NOMO-1 treated with dmso at 0.1 percent for 144 hours (cell line): ENCODE results near the gene RNF26.
A peak's percentile ranks its signal among the peaks of the same experiment; 100 is the strongest.

Experiments
- DNase-seq: peaks from one replicate; lab custom pipeline; 2025; ENCODE audit not compliant: unreplicated experiment; lab: John Stamatoyannopoulos, UW

The RNF26 gene

GRCh38 chr11:119350302-119350701 is 16.0 kb downstream of the RNF26 start:
- DNase-seq = no peak

GRCh38 chr11:119351232-119351631 is 16.9 kb downstream of the RNF26 start:
- DNase-seq = no peak

DNA sequence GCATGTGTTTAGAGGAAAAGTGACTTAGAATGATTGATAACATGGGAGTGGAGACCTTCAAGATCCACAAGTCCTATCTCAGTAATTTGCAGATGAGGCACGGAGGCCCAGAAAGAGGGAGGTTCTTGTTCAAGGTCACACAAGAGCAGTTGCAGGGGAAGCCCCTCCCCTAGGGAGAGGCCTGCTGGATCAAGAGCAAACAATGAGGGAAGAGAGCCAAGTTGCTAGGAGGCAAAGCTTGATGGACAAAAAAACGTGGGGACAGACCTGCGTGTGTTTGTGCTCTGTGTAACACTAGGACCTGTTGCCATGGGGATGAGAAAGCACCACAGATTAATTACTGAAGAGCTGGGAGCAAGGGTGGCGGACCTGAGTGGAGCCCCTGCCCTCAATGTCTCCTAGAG is 18.5 kb downstream of the RNF26 start:
- DNase-seq = no peak

GRCh38 chr11:119355091-119355843 is 20.9 kb downstream of the RNF26 start:
- DNase-seq = no peak

DNA sequence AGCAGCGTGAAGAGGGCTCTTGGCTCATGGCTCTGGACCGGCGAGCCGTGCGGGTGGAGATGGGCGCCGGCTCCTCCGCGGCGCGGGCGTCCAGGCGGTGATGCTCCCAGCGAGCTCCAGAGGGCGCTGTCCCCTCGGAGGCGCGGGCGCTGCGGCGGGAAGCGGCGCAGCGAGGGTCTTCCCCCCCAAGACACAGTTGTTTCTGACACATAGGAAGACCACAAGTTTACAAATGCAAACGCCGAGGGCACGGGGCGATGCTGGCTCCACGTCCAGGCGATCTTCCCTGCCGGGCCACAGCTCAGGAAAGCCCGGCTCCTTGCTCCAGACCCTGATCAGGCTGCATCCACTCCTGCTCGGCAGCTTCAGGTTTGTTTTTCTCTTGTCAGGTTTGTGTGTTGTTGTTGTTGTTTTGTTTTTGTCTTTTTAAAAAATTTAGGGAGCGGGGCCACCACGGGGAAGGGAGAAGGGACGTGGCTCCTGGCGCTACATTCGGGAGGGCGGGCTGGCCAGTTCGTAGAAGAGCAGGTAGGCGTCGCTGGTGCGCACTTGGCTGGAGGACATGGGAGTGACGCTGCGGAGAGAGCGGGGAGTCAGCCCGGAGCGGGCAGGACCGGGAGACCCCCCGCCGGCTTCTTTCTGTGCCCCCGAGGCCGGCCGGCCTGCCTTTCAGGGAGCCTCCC is 22.2 kb downstream of the RNF26 start:
- DNase-seq = peak; percentile 24

DNA sequence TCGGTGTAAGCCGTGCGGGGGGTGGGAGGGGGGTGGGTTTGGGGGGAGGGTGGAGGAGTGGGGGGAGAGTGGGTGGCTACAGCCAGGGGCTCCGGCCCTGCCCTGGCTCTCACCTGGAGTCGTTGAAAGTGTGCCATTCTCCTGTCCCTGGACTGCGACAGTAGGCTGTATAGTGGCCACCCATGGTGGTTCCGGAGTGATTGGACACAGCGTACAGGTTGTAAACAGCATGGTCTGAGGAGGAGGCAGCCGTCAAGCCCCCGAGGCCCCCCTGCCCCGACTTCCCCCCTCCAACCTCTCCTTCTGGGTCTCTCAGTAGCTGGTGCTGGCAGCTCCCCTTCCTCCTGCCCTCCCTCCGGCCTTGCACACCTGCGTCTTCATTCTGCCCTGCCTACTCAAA is 22.7 kb downstream of the RNF26 start:
- no peak for DNase-seq

GRCh38 chr11:119359365-119360214 is 25.3 kb downstream of the RNF26 start:
- peak; percentile 34 for DNase-seq

- DNase-seq = peak; percentile 68
Observed at GRCh38 chr11:119361056-119361787, 26.9 kb downstream of the RNF26 start.

DNA sequence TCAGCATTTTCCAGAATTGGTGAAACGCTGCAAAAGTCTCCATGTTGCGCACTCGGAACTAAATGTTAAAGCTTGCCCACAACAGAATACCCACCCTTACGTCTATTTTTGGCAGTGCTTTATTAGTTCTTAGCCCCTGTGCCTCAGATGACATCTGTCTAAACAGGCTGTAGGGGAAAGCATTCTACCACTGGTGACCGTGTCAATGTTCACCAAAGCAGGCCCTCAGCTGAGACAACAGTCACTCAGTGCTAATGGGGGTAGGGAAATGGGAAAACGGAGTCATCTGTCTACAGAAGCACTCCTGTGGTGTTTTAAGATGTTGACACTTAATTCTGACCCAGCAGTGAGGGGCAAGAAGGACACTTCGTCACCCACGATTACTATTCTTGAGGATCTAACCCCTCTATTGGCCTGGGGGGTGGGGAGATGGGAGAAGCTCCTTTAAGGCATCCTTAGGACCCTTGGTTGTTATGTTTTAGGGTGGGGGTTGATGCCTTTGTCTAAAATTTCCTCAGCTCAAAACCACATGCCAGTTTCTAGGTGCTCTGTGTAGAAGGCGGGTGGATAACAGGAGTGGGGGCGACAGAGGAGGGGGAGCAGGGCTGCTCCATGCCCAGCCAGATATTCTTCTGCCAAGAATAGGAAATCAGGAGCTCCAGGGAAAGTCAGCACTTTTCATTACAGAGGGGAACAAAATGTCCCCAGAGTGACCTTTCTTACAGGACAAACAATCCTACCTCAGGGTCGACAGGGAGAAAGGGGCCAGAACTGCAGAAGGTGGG is 27.8 kb downstream of the RNF26 start:
- DNase-seq = no peak

- no peak for DNase-seq
Observed at GRCh38 chr11:119362741-119363080, 28.4 kb downstream of the RNF26 start.

DNA sequence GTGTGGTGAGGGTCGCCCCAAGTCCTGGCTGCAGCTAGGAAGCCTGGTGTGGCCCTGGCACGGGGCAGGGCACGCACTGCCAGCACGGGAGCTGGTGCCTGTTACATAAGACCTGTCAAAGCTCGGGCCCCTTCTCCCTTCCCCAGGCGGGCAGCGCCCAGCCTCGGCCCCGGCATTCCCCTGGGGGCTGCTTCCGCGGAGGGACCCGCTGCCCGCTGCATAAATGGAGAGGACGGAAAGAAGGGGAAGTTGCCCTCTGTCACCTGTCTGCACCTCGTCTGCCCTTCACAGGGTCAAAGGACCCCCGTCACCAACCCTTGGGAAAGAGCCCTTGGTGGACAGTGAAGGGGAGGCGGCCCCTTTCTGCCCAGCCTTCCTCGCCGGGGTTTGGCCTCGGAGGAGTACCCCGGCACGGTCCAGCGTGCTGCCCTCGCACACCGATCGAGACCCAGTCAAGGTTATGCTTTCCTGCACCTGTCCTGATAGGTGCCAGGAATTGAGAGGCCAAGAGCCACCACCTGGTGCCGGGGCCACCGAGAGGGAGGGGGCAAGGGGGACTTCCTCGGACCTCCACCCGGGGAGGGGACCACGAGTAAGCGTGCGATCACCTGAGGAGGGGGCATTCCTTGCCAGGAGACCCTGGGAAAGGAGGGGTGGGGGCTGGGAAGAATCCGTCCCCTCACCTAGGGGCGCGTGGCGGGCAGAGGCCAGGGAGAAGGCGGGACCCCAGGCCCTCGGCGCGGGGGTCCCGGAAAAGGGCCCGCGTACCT is 28.9 kb downstream of the RNF26 start:
- DNase-seq = no peak

GRCh38 chr11:119363851-119364590 is 29.7 kb downstream of the RNF26 start:
- DNase-seq = peak; percentile 15

DNA sequence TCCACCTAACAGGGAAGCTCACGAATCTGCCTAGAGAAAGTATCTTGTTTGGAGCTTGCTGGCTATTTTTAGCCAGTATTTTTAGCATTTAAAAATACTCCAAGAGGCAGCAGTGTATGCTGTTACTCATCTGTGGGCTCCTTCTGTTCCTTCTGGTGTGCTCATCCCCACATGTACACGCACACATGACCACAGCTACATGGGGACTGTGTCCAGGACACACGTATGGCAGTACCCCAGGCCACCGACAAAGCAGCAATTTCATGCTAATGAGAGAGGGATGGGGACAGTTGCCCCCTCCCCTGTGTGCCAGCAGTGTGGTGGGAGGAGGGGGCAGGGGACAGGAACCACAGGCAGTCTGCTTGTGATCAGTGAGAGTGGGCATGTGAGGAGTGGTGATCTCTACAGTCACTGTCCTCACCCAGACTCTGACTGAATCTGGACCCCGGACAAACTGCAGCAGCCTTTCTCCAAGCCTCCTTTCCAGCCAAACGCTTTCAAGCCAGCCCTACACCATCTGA is 30.8 kb downstream of the RNF26 start:
- DNase-seq = no peak

DNA sequence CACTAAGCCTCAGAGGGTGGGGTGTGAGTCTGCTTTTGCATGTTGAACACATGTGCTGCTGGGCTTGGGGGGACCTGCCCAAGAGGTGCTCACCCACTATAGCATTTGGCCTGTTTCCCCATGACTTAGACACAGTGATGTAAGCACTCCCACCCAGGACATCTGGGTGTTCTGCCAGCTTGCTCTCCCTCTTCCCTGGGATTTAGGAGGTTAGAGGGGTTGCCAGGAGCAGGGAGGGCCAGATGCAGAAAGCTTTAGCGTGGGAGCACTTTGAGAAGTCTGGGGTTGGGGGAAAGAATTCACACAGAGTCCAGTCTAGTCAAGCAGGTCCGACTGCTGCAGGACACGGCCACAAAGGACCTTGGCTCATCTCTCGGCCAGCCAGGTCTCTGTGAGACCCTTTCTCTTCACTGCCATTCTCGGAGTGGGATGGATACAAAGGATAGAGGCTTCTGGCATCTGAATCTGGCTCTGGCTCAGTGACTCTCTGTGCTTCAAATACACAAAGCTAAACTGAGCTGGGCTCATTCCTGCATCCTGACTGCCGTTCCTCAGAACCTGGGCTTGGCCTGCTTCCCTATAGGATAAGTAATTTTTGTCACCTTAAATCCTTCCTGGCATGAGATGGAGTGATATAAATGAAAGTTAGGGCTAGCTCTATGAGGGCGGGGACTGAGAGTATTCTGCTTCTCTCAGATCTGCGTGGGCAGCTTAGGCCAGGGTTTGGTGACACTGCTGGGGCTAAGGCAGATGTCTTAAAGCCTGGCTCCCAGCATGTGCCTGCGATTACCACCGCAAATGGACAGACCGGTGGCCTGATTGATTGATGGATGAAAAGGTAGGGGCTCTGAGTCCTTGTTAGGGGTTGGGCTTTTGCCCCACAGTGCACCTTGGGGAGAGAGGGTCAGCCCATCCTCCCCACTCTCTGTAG is 32.6 kb downstream of the RNF26 start:
- DNase-seq = no peak

DNA sequence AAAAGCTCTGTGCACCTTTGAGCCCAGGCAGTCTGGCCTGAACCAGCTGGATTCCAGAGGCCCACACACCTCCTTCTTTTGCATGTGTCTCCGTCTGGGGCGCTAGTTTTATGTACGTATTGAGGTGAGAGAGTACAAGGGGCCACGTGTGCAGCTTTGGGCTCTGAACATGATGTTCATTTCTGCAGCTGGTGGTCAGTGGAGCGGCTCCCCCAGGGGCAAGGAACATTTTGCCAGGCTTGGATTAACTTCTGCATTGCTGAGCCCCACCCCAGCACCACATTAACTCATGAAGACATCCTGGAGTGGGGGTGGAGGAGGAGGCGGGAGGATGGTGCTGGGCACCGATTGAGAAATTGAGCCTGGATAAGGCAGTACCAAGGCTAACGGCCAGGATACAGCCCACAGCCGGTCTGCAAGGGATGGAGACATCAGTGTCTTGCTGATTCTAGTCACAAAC is 33.4 kb downstream of the RNF26 start:
- DNase-seq = peak; percentile 66

DNA sequence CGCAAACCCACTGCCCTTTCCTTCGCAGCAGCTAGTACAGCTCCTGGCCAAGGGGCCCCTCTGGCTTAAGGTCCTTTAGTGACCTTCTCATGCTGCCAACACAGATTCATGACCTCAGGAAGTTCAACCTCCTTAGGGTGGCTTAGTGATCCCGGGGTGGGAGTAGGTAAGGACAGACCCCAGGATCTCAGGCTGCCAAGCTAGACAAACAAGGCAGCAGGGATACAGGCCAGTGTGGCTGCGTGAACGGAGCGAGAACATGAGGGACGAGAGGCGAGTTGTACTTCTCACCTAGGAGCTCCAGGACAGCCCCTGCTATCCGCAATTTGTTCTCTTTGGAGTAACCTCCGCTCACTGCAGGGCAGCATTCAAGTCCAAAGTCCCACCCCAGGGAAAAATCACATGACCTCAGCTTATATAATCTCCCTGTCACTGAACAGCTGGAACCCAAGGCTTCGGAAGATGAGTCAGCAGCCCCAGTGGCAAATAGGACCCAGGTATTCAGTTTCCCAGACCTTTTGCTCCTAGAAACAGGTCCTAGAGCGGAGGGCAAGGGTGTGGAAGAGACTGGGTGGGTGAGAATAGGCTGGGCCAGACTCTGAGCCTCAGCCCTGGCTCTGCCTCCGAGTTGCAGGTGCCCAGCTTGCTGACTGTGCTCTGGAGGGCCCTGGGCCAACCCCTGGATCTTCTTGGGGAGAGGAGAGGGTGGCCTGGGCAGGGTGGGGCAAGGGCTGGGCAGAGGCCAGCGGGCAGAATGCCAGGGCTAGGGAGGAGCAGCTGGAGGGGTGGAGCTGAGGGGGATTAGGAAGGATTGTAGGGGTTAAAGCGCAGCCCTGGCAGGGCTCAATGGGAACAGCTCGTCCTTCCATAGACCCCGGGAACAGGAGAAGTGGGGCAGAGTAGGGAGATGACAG is 34.1 kb downstream of the RNF26 start:
- DNase-seq = no peak
